ENCODE data around the gene SHC3.

Gene SHC3

GRCh38 chr9:89021154-89021803 lies 157.3 kb downstream of the SHC3 start:
- DNase-seq (ENCODE audit: extremely low spot score), result no peak
- TF ChIP-seq CTCF (IDR thresholded peaks at IDR 0.05; ENCODE audit: control extremely low read depth, extremely low read depth, low read depth, missing control alignments), result no peak
- CTCF ChIA-PET, result no interaction called here
- POLR2A ChIA-PET, result no interaction called here

DNA sequence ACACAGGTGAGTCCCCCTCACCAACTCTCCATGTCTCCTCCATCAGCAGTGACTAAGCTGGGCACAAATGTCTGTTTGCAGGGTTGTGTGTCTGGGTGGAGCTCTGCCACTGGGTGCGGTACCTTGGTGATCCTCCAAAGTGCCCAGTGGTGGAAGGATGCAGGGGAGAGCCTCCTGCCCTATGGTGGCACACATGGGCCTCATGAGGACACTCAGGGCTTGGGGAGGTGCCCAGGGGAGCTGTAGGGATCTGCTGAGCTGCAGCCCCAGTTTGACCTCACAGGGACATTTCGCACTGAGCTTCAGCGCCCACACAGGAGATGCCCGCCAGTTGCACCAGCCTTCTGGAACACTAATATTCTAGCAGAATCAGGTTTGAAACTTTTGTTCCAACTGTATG lies 157.9 kb downstream of the SHC3 start:
- no peak for DNase-seq (ENCODE audit: extremely low spot score)
- no peak for TF ChIP-seq CTCF (IDR thresholded peaks at IDR 0.05; ENCODE audit: control extremely low read depth, extremely low read depth, low read depth, missing control alignments)
- CTCF ChIA-PET, result no interaction called here
- POLR2A ChIA-PET, result no interaction called here

GRCh38 chr9:89015336-89015735 lies 163.3 kb downstream of the SHC3 start:
- ChIA-PET CTCF (no interaction called here), POLR2A (no interaction called here)
- no peak for DNase-seq (ENCODE audit: extremely low spot score)
- no peak for TF ChIP-seq CTCF (IDR thresholded peaks at IDR 0.05; ENCODE audit: control extremely low read depth, extremely low read depth, low read depth, missing control alignments)

GRCh38 chr9:89014153-89014552 lies 164.5 kb downstream of the SHC3 start:
- CTCF ChIA-PET, result no interaction called here
- no peak for TF ChIP-seq CTCF (IDR thresholded peaks at IDR 0.05; ENCODE audit: control extremely low read depth, extremely low read depth, low read depth, missing control alignments)
- POLR2A ChIA-PET, result no interaction called here
- no peak for DNase-seq (ENCODE audit: extremely low spot score)

DNA sequence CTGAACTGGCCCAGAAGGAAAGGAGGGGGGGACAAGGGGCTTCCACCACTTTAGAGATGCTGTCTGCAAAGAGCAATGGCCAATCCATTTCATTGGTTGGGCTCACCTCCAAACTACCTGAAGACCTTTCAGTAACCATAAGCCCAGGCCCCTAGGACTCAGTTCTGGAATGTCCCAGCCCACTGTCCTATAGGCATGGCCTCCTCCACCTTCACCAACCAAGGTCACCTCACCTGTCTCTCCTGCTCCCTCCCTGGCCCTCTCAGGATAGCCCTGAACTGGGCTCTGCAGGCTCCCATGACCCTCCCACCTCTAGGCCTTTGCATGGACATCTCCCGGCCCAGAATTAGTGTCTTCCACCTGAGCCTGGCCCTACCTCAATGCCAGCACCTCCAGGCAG lies 165.0 kb downstream of the SHC3 start:
- ChIA-PET POLR2A (no interaction called here), CTCF (no interaction called here)
- no peak for TF ChIP-seq CTCF (IDR thresholded peaks at IDR 0.05; ENCODE audit: control extremely low read depth, extremely low read depth, low read depth, missing control alignments)
- no peak for DNase-seq (ENCODE audit: extremely low spot score)

DNA sequence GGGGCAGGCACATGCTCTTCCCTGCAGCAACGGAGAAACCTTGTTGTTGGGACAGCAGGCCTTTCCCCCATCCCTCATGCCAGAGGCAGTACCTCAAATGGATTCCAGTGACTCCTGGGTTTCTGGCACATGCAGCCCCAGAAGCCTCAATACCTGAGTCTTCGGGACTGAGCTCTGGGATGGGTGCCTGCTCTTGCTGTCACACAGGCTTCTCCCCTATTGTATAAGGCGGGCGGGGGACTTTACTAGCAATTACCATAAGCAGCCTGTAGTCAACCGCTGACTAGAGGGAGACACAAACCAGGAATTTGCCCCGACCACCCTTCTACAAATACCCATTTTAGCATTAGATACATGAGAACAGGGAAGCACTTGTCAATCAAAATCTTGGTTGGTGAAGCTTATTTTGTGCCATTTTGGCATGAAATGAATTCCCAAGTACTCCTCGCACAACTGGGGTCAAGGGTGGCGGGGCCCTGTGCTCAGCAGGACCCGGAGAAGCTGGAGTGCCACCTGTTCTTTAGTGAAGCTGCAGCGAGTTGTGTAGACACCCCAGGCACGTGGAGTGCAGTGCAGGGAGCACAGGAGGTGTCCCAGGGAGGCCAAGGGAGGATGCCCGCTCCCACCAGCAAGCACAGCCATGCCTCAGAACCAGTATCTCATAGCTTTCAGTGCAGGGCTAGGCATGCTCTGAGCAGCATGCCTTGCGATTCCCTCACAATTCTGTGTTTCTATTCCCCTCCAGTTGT lies 166.2 kb downstream of the SHC3 start:
- DNase-seq (ENCODE audit: extremely low spot score), result no peak
- CTCF ChIA-PET, result interaction anchor here (0.9 kb wide), 1 partner anchor 34 kb away, joined by 3 read pairs; no protein-coding TSS in a partner anchor
- POLR2A ChIA-PET, result no interaction called here
- no peak for TF ChIP-seq CTCF (IDR thresholded peaks at IDR 0.05; ENCODE audit: control extremely low read depth, extremely low read depth, low read depth, missing control alignments)
